SU-DHL-6 (cell line): ENCODE data around the gene CHEK1.
"Not testable (repeated sequence)": the region's sequence is repeated elsewhere in the genome, so short reads cannot be mapped to it uniquely, and the experiment has no call there.

Experiments
- H2AFZ ChIP-seq: fragments of 200-600 bp; sonication (generic); 2 replicates; pipeline ENCODE4 v1.6.1; 2014; ENCODE audit warnings: low read depth, mild to moderate bottlenecking, moderate library complexity, mixed read lengths, antibody characterized with exemption, low read length; ENCODE audit not compliant: severe bottlenecking
- H3F3A ChIP-seq: fragments of 200-600 bp; shearing (Covaris generic); 2 replicates; pipeline ENCODE4 v1.6.0; 2016; ENCODE audit warnings: antibody characterized with exemption, mild to moderate bottlenecking; ENCODE audit not compliant: insufficient read depth
- H3K27ac ChIP-seq: fragments of 200-600 bp; sonication (generic); 2 replicates; pipeline ENCODE4 v1.5.1; 2016; ENCODE audit warnings: low read depth, mild to moderate bottlenecking, low read length, moderate library complexity, mixed read lengths
- H3K27me3 ChIP-seq: fragments of 200-600 bp; sonication (generic), shearing (Covaris generic); 2 replicates; pipeline ENCODE4 v1.6.0; 2014; ENCODE audit warnings: mild to moderate bottlenecking, low read length
- H3K36me3 ChIP-seq: fragments of 200-600 bp; sonication (generic); 2 replicates; pipeline ENCODE4 v1.6.1; 2014; ENCODE audit warnings: mild to moderate bottlenecking, low read length, mixed read lengths
- H3K4me2 ChIP-seq: fragments of 300-600, 200-600 bp; shearing (Covaris generic), sonication (generic); 2 replicates; pipeline ENCODE4 v1.6.0; 2014; ENCODE audit warnings: low read length, low read depth, mild to moderate bottlenecking; ENCODE audit not compliant: poor library complexity, severe bottlenecking
- H3K4me3 ChIP-seq: fragments of 200-600 bp; sonication (generic); 2 replicates; pipeline ENCODE4 v1.5.1; 2014; ENCODE audit warnings: antibody characterized with exemption, low read length, mild to moderate bottlenecking, mixed read lengths; ENCODE audit not compliant: insufficient read depth, poor library complexity, severe bottlenecking
- H3K79me2 ChIP-seq: fragments of 200-600 bp; sonication (generic); 2 replicates; pipeline ENCODE4 v1.6.1; 2014; ENCODE audit warnings: mild to moderate bottlenecking, low read length, moderate library complexity; ENCODE audit not compliant: insufficient read depth
- H3K9ac ChIP-seq: fragments of 200-600 bp; sonication (generic); 2 replicates; pipeline ENCODE4 v1.7.0; 2014; ENCODE audit warnings: mild to moderate bottlenecking, low read length
- H3K9me2 ChIP-seq: fragments of 200-600 bp; sonication (generic); replicated peaks from 2 replicates; pipeline ENCODE4 v1.6.1; 2014; ENCODE audit warnings: low read length; ENCODE audit not compliant: insufficient read depth
- H3K9me3 ChIP-seq: fragments of 200-600 bp; sonication (generic); 2 replicates; pipeline ENCODE4 v1.6.1; 2014; ENCODE audit warnings: low read length, mixed read lengths; ENCODE audit not compliant: insufficient read depth
- H4K20me1 ChIP-seq: fragments of 200-600 bp; sonication (generic); 2 replicates; pipeline ENCODE4 v1.6.1; 2014; ENCODE audit warnings: low read depth, mild to moderate bottlenecking, antibody characterized with exemption, low read length, moderate library complexity, mixed read lengths
- EZH2phosphoT487 ChIP-seq: fragments of 200-600 bp; sonication (generic), shearing (Covaris generic); conservative IDR thresholded peaks from 2 replicates; pipeline ENCODE4 v1.6.1; 2018; ENCODE audit warnings: mild to moderate bottlenecking, antibody characterized with exemption, low read length, moderate library complexity, mixed read lengths
- TF ChIP-seq, protein P1 (sequence below): fragments of 200-600 bp; sonication (generic); IDR thresholded peaks from one replicate; pipeline ENCODE4 v1.5.1; 2017; ENCODE audit warnings: antibody characterized with exemption, mild to moderate bottlenecking, low read length, moderate library complexity; ENCODE audit not compliant: insufficient read depth, poor library complexity, severe bottlenecking

Gene CHEK1

DNA sequence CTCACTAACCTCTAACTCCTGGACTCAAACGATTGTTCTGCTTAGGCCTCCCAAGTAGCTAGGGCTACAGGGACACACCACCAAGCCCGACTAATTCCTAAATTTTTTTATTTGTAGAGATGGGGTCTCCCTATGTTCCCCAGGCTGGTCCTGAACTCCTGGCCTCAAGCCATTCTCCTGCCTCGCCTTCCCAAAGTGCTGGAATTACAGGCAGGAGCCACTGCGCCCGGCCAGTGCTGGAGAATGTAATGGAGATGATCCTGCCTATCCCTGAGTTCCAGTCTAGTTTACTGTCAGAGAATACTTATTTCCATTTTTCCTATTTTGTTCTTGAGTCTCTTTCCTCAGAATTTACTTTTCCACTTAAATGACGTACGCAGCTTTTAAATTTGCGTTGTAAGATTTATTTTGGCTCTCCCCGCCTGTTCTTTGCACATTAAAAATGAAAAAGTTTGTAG lies at the start of gene CHEK1:
CHEK1 (plus strand) TSS at position 408 of the 458 bp plus-strand sequence. CDS start 1,606 bp downstream, outside the sequence.
- peak within 1 kb of the TSS; percentile 90 for H3K27ac ChIP-seq
- peak within 1 kb of the TSS; percentile 89 for H3K9ac ChIP-seq
- no peaks in the 10 kb centered on the region for H4K20me1 ChIP-seq
- H3K4me3 ChIP-seq: peak within 1 kb of the TSS; percentile 83
- H2AFZ ChIP-seq: peak within 1 kb of the TSS; percentile 29
- TF ChIP-seq, protein P1, sequence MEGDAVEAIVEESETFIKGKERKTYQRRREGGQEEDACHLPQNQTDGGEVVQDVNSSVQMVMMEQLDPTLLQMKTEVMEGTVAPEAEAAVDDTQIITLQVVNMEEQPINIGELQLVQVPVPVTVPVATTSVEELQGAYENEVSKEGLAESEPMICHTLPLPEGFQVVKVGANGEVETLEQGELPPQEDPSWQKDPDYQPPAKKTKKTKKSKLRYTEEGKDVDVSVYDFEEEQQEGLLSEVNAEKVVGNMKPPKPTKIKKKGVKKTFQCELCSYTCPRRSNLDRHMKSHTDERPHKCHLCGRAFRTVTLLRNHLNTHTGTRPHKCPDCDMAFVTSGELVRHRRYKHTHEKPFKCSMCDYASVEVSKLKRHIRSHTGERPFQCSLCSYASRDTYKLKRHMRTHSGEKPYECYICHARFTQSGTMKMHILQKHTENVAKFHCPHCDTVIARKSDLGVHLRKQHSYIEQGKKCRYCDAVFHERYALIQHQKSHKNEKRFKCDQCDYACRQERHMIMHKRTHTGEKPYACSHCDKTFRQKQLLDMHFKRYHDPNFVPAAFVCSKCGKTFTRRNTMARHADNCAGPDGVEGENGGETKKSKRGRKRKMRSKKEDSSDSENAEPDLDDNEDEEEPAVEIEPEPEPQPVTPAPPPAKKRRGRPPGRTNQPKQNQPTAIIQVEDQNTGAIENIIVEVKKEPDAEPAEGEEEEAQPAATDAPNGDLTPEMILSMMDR: no peak
- TF ChIP-seq EZH2phosphoT487: no peak
- H3K4me2 ChIP-seq: peak within 1 kb of the TSS; percentile 90
- H3K27me3 ChIP-seq: no peaks in the 10 kb centered on the region
- H3F3A ChIP-seq: peaks cover 5% of the 10 kb centered on the region; the same call in 1 of the 2 replicates
- peaks cover 8% of the 10 kb centered on the region; the same call in 1 of the 2 replicates for H3K36me3 ChIP-seq
- no peaks in the 10 kb centered on the region for H3K9me2 ChIP-seq
- peaks cover 32% of the 10 kb centered on the region for H3K79me2 ChIP-seq
- H3K9me3 ChIP-seq: no peaks in the 10 kb centered on the region

DNA sequence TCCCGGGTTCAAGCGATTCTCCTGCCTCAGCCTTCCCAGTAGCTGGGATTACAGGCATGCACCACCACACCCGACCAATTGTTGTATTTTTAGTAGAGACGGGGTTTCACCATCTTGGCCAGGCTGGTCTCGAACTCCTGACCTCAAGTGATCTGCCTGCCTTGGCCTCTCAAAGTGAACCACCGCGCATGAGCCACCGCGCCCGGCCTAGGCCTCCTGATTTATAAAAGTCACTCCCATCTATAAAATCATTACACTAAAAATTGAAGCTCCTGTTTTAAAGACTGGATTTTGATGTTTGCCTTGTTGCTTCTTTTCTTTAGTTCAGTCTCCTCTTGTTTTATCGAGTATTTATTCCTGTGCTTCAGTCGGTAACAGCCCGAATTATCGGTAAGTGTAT lies 47.8 kb upstream of the CHEK1 start:
- not testable (repeated sequence) for H3K9ac ChIP-seq, H3K27ac ChIP-seq, H3K9me3 ChIP-seq, H3K27me3 ChIP-seq, H3K79me2 ChIP-seq, H4K20me1 ChIP-seq, H2AFZ ChIP-seq, H3K9me2 ChIP-seq, H3K4me2 ChIP-seq, H3F3A ChIP-seq, H3K4me3 ChIP-seq, H3K36me3 ChIP-seq

DNA sequence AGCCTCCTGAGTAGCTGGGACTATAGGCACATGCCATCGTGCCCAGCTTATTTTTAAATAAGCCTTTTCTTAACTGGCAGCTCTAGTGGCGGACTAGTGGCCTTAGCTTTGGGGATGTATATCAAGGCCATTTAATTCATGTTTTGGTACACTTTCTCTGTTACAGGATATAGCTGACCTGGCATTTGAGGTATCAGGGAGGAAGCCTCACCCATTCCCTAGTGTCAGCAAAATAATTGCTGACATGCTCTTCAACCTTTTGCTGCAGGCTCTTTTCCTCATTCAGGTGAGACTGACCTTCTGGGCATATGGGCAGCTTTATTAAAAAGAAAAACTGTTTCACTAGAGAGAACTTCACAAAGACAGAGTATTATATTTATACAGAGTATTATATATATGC lies 46.2 kb upstream of the CHEK1 start:
- Histone ChIP-seq H2AFZ (no peak overlapping the region), H3K4me2 (no peak overlapping the region), H3K9me2 (no peaks in the 10 kb centered on the region), H3K36me3 (no peaks in the 10 kb centered on the region; the same call in 1 of the 2 replicates), H3K27me3 (no peaks in the 10 kb centered on the region), H3K9me3 (no peaks in the 10 kb centered on the region), H3K9ac (no peak overlapping the region), H4K20me1 (no peaks in the 10 kb centered on the region), H3K4me3 (no peak overlapping the region), H3K27ac (no peak overlapping the region), H3K79me2 (no peaks in the 10 kb centered on the region), H3F3A (no peaks in the 10 kb centered on the region; the same call in 1 of the 2 replicates)
- TF ChIP-seq EZH2phosphoT487: no peak
- TF ChIP-seq, protein P1: no peak

DNA sequence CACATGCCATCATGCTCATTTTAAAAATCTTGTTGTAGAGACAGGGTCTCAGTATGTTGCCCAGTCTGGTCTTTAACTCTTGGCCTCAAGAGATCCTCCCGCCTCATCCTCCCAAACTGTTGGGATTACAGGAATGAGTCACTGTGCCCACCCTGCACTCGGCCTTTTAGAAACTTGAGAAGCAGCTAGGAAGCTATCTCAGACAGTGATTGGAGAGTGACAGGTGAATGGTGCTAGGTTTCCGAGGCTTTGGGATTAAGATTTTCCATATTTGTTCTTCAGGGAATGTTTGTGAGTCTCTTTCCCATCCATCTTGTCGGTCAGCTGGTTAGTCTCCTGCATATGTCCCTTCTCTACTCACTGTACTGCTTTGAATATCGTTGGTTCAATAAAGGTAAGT lies 45.2 kb upstream of the CHEK1 start:
- H3F3A ChIP-seq: no peaks in the 10 kb centered on the region; the same call in 1 of the 2 replicates
- no peak overlapping the region for H3K9ac ChIP-seq
- no peaks in the 10 kb centered on the region; the same call in 1 of the 2 replicates for H3K36me3 ChIP-seq
- no peak overlapping the region for H3K27ac ChIP-seq
- H4K20me1 ChIP-seq: no peaks in the 10 kb centered on the region
- TF ChIP-seq EZH2phosphoT487: no peak
- TF ChIP-seq, protein P1: no peak
- no peak overlapping the region for H3K4me3 ChIP-seq
- no peaks in the 10 kb centered on the region for H3K27me3 ChIP-seq
- H3K9me3 ChIP-seq: no peaks in the 10 kb centered on the region
- H2AFZ ChIP-seq: no peak overlapping the region
- H3K79me2 ChIP-seq: no peaks in the 10 kb centered on the region
- no peak overlapping the region for H3K4me2 ChIP-seq
- H3K9me2 ChIP-seq: no peaks in the 10 kb centered on the region
